AG10803 (cell line): ENCODE data around the gene PPP1R9B.

Experiments used
- DNase-seq: peaks from one replicate; pipeline ENCODE4 v3.0.0; 2010; ENCODE audit warnings: low read depth
- H3K4me3 ChIP-seq: 2 replicates; pipeline ENCODE4 v1.5.1; 2011; ENCODE audit warnings: mild to moderate bottlenecking, low read length, control low read depth
- CTCF ChIP-seq: conservative IDR thresholded peaks from 2 replicates; pipeline ENCODE4 v1.5.1; 2011; ENCODE audit warnings: mild to moderate bottlenecking, low read length, control low read depth, inconsistent platforms

The PPP1R9B gene

GRCh38 chr17:50112694-50113093 lies 37.8 kb downstream of the PPP1R9B start:
- H3K4me3 ChIP-seq: no peak overlapping the region
- no peak for DNase-seq
- no peak for TF ChIP-seq CTCF

GRCh38 chr17:50111673-50112655 lies 38.5 kb downstream of the PPP1R9B start:
- TF ChIP-seq CTCF: no peak
- H3K4me3 ChIP-seq: no peak overlapping the region
- no peak for DNase-seq

GRCh38 chr17:50110591-50111349 lies 39.7 kb downstream of the PPP1R9B start:
- H3K4me3 ChIP-seq: no peak overlapping the region
- DNase-seq: no peak
- TF ChIP-seq CTCF: no peak

- no peak overlapping the region for H3K4me3 ChIP-seq
- no peak for DNase-seq
- no peak for TF ChIP-seq CTCF
Measured at GRCh38 chr17:50109785-50110184, 40.7 kb downstream of the PPP1R9B start.

GRCh38 chr17:50109207-50109606 lies 41.3 kb downstream of the PPP1R9B start:
- no peak for TF ChIP-seq CTCF
- no peak overlapping the region for H3K4me3 ChIP-seq
- DNase-seq: no peak

- DNase-seq: no peak
- TF ChIP-seq CTCF: no peak
- H3K4me3 ChIP-seq: no peak overlapping the region
Measured at GRCh38 chr17:50108556-50108955, 41.9 kb downstream of the PPP1R9B start.
